Endothelial cell of hepatic sinusoid (primary cell): ENCODE data around the gene TBX5.

Experiments
- in situ Hi-C: cut with HindIII; loops from 2 replicates; pipeline ENCODE4 v1.10.0; 2017; ENCODE audit warnings: low sequenced_read_pairs

Gene TBX5

DNA sequence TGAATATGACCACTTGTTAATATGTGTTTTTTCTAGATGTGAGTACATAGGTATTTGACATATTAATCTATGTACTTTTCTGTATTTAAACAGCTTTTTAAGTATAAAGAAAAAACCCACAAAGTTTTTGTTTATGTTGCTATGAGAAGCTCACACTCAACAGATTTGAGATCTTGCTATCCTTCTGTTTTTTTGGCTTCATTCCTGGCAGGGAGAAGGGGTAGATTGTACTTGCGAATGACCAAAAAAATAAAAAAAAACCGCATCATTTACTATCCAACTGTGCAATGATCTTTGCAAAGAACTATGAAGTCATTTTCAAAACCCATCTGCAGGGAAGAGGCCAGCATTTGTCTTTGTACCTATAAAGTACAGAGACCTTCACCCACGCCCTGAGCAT lies 28.4 kb upstream of the TBX5 start:
- in situ Hi-C loops: no loop called here

DNA sequence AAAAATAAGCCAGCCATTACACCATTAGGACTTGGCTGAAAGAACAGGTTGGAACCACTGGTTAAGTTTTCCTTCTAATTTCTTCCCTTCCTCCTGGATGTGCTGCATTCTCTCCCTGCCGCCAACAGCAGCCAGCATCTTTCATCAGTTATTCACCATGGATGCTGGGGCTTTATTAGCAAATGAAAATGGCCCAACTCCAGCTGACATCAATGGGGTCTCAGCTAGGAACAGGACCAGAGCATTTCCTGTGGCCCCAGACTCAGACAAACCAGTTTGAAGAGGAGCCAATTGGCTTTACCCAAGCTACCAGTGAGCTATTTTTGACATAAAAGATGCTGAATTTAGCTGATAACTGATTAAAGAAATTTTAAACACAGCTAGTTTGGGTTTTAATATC lies 26.0 kb upstream of the TBX5 start:
- in situ Hi-C loops: no loop called here

DNA sequence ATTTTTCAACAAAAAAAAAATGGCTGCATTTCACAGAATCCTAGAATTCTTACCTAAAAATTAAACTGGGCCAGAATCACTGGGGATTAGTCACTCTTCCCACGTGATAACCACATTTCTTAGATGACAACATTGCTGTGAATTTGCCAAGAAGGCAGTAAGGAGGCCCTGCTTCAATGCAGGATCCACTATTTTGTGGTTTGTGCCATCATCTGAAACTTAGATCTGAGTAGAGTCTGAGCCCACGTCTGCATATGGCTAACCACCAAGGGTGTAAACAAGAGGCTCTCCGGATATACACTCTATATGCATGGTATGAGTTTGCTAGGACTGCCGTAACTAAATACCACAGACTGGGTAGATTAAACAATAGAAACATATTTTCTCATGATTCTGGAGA lies 24.4 kb upstream of the TBX5 start:
- in situ Hi-C loops: no loop called here

DNA sequence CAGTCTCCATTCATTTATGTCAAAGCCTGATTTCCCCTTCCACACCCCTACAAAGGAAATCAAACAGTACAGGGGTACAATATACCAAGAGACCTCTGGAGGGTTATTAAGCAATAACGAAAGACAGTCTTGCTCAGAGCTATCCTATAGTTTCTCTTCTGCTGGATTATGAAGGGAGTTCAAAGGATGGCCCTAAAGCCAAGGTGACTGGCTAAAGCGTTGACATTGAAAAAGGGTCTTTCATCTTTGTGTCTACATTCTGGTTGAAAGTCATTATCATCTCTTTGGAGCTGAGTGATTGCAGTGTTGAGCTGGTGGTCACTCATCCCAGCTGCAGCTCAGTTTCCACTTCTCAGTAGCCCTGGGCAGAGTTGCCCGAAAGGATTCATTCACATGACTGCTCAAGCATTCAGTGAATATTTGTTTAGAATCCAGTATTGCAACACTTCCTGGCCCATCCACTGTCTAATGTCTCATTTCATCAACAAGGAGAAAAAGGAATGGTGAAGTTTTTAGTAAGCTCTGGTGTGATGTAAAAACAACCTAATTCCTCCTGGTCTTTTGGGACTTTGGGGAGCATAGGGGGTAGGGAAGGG lies 19.2 kb upstream of the TBX5 start:
- in situ Hi-C loops: loop anchor here (5.0 to 10.0 kb wide), 2 partner anchors 43 to 60 kb away; no protein-coding TSS in a partner anchor

DNA sequence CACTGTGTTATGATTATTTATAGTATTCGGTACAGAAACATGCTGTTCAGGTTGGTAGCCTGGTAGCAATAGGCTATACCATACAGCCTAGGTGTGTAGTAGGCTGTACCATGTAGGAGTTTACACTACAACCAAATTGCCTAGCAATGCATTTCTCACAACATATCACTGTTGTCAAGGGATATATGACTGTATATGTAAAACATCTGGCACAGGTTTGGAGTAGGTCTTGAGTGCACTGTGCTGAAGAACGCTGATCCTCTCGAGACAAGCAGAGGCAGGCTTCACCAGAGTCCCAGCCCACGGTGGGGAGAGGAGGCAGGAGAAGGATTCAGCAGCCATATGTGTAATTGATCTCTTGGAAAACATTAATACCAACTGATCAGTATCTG lies 15.0 kb upstream of the TBX5 start:
- in situ Hi-C loops: loop anchor here (10.0 kb wide), 1 partner anchor 56 kb away; no protein-coding TSS in a partner anchor

DNA sequence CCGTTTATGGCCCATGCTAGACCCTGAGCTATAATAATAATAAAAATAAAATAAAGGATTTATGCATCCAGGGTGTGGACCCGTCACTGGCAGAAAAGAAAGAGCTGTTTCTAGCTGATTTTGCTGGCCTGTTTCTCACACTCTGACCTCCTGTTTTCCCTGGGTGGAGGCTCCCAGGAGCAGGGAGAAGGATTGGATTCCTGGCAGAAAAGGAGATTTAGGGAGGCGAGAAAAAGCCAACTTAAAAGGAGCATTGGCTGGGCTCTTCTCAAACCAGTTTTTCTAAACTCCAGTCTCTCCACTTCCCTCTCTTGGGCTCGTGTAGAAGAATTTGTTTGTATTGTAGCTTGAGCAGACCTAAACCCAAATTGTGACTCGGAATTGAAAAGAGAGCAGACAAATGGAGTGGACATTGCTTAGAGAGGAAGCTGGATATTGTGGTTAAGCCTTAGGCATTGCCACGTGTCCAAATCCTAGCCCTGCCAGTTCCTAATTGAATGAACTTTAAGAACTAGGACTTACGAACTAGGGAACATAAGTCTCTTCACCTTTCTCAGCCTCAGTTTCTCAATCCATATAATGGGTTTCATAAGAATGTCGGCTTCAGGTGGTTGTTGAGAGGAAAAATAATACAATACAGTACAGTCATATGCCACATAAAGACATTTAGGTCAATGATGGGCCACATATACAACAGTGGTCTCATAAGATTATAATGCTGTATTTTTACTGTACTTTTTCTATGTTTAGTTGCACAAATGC lies 14.4 kb upstream of the TBX5 start:
- in situ Hi-C loops: loop anchor here (10.0 kb wide), 1 partner anchor 56 kb away; no protein-coding TSS in a partner anchor

DNA sequence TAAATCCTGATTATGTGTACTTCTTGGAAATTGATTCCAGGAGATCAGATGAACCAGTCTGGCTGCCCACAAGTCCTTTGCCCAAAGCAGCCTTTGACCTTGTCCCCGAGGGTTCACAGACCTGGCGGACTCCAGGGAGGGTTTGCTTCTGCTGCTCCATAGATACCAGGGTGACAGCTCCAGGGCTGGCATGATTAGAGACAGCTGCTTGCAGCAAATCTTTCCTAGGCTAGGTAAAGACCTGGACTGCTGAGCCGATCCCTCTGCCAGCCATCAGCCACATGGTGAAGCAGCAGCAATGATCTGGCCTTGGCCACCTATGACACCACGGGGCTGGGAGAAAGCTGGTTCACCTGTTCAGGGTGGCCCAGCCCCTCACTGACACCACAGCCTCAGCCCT lies 10.1 kb upstream of the TBX5 start:
- in situ Hi-C loops: no loop called here

DNA sequence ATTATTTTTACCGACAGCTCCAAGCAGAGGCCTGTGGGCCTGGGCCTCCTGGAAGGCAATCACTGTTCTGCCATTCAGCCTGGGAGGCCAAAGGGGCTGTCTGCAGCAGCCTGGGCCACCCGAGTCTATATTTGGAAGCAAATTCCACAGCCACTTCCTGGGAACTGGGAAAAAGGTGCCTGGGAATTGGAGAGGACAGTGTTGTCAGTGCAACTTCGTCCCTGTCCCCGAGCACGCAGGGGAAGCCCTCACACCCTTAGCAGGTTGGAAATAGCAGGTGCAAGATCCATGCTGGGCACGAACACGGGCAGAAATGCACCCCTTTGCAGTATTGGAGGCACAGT lies 9.6 kb upstream of the TBX5 start:
- in situ Hi-C loops: no loop called here

DNA sequence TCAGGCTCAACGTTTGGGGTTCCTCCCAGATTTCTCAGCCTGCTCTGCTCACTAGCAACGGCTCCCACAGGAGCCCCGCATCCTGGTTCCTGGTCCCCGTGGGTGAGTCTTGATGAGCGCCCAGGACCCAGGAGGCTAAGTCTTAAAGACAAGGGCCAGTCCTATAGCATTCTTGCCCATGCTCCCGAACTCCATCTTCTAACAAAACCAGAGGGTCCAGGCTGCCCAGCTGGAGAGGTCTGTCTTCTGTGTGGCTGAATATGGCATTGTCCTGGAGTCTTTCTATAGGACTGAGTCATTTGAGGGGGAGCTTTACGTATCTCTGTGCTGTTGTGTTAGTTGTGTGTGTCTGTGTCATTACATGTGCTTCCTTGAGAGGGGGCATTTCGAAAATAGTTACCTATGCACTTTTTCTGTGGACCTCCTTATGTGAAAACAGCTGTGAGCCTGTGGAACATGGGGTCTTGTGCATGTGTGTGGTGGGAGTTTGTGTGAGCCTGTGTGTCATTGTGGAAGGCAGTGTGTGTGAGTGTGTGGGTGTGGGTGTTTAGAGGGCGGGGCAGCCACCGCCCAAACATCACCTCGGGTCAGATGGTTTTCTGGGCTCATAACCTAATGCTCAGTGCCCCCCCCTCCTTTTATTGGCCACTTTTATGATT lies 9.1 kb upstream of the TBX5 start:
- in situ Hi-C loops: no loop called here

DNA sequence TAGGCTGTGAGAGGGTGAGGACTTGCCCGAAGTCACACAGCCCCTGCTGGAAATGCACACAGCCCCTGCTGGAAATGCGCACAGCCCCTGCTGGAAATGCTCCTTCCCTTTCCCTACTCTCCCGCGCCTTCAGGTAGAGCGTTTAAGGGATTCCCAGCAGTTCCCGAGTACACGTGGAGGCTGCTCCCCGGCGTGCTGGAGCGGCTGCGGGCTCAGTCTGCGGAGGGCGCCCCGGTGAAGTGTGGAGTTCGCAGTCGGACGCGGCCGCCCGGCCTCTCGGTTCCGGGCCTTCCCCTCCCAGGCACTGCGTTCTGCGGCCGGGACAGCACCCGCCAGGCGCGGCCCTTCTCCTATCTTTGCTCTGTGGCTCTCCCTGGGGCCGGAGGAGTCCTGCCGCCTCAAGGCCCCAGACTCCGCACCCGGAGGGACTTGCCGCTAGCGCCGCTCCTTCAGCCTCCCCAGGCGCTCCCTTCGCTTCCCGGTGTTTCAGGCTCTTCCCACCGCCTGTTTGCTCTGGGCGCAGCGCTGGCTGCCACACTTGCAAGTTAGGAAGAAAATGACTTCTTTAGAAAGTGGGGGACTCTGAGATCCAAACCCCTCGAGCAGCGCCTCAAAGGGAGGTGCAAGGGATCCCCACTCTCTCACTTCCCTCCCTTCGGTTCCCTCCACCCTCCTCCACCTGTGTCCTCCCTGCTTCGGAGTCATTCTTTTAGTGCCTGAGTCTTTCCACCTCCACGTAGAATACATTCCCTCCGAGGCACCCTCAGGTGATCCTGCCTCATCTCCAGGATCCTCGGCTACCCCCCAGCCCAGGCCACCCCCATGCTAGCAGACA lies 8.3 kb upstream of the TBX5 start:
- in situ Hi-C loops: no loop called here

DNA sequence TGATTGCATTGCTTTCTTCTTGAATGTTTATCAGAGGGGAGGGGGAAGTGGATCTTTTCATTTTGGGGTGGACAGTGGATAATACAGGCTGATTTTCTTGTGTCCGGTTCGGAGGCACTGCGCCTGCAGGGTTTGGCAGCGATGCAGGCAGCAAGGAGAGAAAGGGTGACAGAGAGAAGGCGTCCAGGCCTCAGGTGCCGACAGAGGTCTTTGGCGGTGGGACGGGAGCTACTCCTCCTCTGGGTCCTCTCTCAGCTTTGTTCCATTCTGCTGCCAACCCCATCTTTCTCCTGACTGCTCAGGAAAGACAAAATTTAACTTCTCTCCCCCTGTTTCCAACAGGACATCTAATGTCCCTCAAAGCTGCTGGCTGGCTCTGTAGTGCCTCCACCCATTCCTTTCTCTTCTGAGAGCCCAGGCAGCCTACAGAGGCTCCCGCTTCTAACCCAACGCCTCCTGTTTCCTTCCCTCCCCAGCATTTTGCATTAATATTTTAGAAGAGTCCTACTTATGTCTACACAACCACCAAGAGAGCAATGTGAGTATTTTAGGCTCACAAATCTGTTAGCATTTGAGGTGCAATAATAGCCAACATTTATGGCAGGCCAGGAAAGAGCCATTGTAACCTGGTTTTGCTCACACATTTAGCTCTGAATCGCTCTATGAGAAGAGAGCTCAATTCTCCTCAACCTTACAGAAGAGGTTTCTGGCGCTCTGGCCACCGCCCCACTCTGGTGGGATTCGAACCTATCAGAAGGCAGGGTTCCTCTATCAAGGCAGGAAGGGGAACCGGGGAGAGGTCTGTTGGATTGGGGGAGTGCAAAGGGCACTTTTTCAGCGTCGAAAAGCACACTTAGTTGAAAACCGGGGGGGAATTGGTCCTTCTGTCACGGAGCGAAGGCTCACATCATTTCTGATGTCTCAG lies 7.1 kb upstream of the TBX5 start:
- in situ Hi-C loops: no loop called here

DNA sequence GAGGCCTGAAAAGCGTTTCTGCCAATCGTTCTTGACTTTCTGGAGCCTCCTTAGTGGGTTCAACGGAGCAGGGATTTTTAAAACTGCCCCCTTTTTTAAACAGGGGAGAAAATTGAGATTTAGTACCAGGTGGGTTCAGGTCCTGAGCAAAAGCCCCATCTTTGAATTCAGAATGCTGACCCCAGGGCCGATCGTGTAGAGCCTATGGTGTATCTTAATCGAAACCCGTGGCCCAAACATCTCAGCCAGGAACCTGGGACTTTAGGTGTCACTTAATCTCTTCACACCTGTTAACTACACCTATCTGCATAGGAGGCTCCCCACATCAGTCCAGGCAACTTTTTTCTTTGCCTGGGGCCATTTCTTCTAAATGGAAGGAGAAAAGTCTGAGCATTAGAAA lies 6.4 kb upstream of the TBX5 start:
- in situ Hi-C loops: no loop called here

DNA sequence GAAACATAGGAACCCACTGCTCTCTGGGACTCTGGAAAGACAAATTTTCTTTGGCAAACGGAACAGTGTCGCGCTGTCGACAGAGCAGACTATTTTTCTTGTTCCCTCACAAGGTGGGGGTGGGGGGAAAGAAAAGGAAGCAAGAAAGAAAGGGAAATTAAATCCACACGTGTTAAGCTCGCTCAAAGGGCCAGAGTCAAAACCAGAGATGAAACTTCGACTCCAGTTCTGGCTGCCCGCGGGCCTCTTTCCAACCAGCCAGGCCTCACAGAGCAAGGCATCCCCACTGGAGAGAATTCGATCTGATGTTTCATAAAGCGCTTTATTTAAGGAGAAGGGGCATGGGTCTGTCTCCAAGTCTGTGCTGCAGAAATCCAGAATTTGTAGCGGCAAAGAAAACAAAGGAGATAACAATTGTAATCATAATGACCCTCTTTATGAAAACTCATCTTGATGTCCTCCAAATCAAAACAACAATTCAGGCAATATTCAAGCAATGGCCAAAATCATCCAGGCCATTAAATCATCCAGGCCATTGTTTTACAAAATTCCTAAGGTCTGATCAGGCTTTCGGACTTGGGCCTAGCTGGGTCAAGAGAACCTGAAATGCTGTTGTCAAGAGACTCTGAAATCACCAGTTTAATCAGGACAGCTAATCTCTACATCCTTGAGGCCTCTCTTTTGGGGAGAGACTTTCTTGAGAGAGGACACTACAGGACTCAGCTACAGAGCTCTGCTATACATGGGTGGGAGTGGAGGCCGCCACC lies 5.3 kb upstream of the TBX5 start:
- in situ Hi-C loops: no loop called here

DNA sequence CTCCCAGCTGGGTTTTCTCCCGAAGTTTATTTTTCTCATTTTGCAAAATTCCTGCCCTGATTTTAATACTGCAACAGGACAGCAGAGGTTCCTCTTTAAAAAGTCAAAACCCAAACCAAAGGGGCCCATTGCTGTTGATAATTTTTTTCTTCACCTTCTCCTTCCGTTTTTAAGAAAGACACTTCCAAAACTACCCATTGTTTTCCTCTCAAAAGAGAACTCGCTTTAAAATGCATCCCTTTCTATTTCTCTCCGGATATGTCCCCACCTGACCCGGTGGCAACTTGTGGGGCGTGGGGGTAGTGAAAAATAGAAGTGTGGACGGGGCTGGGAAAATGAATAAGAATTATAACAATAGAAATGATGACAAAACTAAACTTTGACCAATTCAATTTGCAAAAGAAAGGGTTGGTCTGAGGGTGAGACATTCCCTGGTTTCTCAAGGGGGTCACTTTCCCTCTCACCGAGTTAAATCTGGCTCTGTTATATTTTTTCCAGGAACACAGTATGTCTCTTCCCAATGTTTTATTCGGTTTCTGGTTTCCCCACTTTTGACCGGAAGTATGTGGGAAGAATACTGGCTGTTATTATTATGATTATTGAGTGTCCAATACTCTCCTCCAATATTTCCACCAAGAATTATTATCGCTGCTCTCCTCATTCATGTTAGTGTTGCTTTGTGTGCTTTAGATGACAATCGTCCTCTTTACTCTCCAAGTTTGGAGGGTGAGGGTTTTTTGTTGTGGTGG lies 4.1 kb upstream of the TBX5 start:
- in situ Hi-C loops: no loop called here

DNA sequence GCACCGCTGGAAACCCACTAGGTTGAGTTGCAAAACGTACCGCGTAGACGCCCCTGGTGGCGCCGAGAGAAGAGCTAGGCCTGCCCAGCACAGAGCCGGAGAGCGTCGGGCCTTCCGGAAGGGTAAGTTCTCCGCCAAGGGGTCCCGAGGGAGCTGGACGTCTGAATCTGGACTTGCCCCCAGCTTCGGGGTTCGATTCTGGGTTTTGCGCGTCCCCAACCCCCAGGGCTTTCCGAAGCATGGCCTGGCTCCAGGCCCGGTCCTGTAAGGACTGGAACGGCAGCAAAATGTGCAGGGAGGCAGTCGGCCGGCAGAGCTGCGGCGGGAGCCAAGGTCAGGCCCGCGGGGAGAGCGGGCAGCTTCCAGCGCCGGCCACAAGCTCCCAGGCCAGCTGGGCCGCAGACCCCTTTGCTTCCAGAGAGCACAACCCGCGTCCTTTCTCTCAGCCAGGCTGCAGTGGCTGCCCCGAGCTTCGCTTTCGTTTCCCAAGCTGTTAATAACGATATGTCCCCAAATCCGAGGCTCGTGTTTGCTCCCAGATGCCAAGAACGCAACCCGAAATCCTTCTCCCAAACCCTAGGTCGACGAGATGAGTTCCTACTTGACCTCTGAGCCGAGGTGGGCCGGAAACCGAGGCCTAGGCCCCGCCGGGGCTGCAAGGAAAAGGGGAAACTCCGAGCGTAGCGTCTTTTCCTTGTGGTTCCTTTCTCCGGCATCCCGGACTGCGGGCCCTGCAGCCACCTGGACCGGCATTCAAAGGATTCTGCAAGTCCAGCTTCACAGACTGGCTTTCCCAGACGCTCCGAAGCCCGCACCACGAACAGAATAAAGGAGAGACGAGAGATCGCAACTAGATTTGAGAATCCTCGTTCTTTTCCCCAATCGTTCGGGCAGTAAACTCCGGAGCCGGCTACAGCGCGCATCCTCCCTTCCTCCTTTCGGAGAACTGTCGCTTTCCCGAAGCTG lies 3.2 kb upstream of the TBX5 start:
- in situ Hi-C loops: no loop called here

DNA sequence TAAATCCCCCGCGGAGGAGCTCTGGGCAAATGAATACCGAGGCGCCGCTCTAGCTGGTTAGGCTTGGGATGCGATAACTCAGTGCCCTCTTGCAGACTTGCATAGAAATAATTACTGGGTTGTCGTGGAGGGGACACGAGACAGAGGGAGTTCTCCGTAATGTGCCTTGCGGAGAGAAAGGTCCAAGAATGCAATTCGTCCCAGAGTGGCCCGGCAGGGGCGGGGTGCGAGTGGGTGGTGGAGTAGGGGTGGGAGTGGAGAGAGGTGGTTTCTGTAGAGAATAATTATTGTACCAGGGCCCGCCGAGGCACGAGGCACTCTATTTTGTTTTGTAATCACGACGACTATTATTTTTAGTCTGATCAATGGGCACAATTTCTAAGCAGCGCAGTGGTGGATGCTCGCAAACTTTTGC lies 2.5 kb upstream of the TBX5 start:
- in situ Hi-C loops: no loop called here

DNA sequence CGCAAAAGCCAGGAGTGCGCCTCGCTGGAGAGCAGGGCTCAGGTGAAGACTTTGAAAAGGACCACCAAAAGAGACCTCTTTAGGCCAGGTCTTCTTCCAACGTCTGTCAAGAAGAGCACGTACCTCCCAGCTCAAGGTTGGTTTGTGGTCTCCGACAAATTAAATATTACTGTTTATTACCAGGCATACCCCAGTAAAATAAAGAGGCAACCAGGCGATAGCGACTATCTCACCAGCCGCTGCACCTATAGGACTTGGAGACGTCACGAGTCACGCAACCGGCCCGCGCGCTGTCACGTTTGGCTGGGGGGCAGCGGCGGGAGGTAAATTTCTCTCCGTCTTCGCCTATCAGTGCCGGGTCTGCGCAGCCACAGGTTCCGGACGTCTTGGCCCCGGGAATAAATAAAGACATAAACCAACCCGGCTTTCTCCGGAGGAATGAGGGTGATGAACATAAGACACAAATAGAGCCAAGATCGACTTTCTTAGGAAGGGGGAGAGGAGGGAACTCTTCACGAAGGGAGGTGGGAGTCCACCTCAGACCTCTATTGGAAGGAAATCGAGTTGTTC lies 2.0 kb upstream of the TBX5 start:
- in situ Hi-C loops: no loop called here
